Activated naive CD8-positive, alpha-beta T cell treated with anti-CD3 and anti-CD28 coated beads, Interleukin-2, amount 50 U/mL, for 16 hours (primary cell): ENCODE results near the gene TSEN15.
A peak's percentile ranks its signal among the peaks of the same experiment; 100 is the strongest.

Source experiments
- DNase-seq: peaks from one replicate; pipeline ENCODE4 v3.0.0-alpha.2; 2020; ENCODE audit warnings: low read depth, low spot score

Gene TSEN15

GRCh38 chr1:184051485-184052193 lies at the start of gene TSEN15:
TSS of gene TSEN15 (plus strand) at chr1:184051730. CDS start at chr1:184051756, 26 bp downstream.
- DNase-seq = peak; percentile 70

GRCh38 chr1:184002071-184002470 lies 49.5 kb upstream of the TSEN15 start:
- no peak for DNase-seq

- DNase-seq = no peak
Measured at GRCh38 chr1:184004935-184005334, 46.6 kb upstream of the TSEN15 start.

- no peak for DNase-seq
Measured at GRCh38 chr1:184005506-184005905, 46.0 kb upstream of the TSEN15 start.

GRCh38 chr1:184010788-184011187 lies 40.7 kb upstream of the TSEN15 start:
- no peak for DNase-seq

- no peak for DNase-seq
Measured at GRCh38 chr1:184012187-184012586, 39.3 kb upstream of the TSEN15 start.

- DNase-seq = no peak
Measured at GRCh38 chr1:184014271-184014670, 37.3 kb upstream of the TSEN15 start.

GRCh38 chr1:184016169-184016568 lies 35.4 kb upstream of the TSEN15 start:
- DNase-seq = no peak

- no peak for DNase-seq
Measured at GRCh38 chr1:184017306-184017705, 34.2 kb upstream of the TSEN15 start.

- no peak for DNase-seq
Measured at GRCh38 chr1:184018622-184019021, 32.9 kb upstream of the TSEN15 start.

- no peak for DNase-seq
Measured at GRCh38 chr1:184019069-184019468, 32.5 kb upstream of the TSEN15 start.

- DNase-seq = no peak
Measured at GRCh38 chr1:184019506-184019905, 32.0 kb upstream of the TSEN15 start.

GRCh38 chr1:184020328-184020727 lies 31.2 kb upstream of the TSEN15 start:
- DNase-seq = no peak

GRCh38 chr1:184020855-184021254 lies 30.7 kb upstream of the TSEN15 start:
- DNase-seq = no peak

GRCh38 chr1:184021728-184022127 lies 29.8 kb upstream of the TSEN15 start:
- DNase-seq = no peak

- no peak for DNase-seq
Measured at GRCh38 chr1:184022668-184023067, 28.9 kb upstream of the TSEN15 start.

GRCh38 chr1:184023171-184023570 lies 28.4 kb upstream of the TSEN15 start:
- DNase-seq = no peak

- DNase-seq = no peak
Measured at GRCh38 chr1:184025242-184025675, 26.3 kb upstream of the TSEN15 start.

GRCh38 chr1:184027826-184028695 lies 23.5 kb upstream of the TSEN15 start:
- no peak for DNase-seq

- no peak for DNase-seq
Measured at GRCh38 chr1:184028854-184029623, 22.5 kb upstream of the TSEN15 start.

- no peak for DNase-seq
Measured at GRCh38 chr1:184030433-184031091, 21.0 kb upstream of the TSEN15 start.

- DNase-seq = no peak
Measured at GRCh38 chr1:184031092-184031408, 20.5 kb upstream of the TSEN15 start.
